Skeletal muscle tissue (tissue), 4 donors: ENCODE data around the gene AGRN. TPM values are rescaled to one million over a fixed set of nuclear protein-coding genes. Genes with fewer than 3 reads are reported as not detected.

ENCODE experiments used
- H3K27ac ChIP-seq: one replicate; pipeline ENCODE4 v1.7.0; 2013; ENCODE audit warnings: mild to moderate bottlenecking, low read depth, low read length, inconsistent platforms
- H3K27me3 ChIP-seq, 3 donors: one replicate each; pipeline ENCODE4 v1.7.0; 2013; ENCODE audit warnings: low read length in 3 of 3; ENCODE audit not compliant: control insufficient read depth in 3 of 3, insufficient read depth in 3 of 3
- H3K36me3 ChIP-seq, 3 donors: one replicate each; pipeline ENCODE4 v1.7.0; 2013; ENCODE audit warnings: low read length in 3 of 3; ENCODE audit not compliant: control insufficient read depth in 3 of 3, insufficient read depth in 3 of 3
- H3K4me1 ChIP-seq, 3 donors: one replicate each; pipeline ENCODE4 v1.7.0; 2013; ENCODE audit warnings: low read length in 3 of 3, mild to moderate bottlenecking in 3 of 3; ENCODE audit not compliant: control insufficient read depth in 3 of 3, insufficient read depth in 3 of 3
- H3K4me3 ChIP-seq, 3 donors: one replicate each; pipeline ENCODE4 v1.7.0; 2013; ENCODE audit warnings: low read length in 3 of 3
- H3K9ac ChIP-seq, 3 donors: one replicate each; pipeline ENCODE4 v1.7.0; 2013; ENCODE audit warnings: low read length in 3 of 3, mild to moderate bottlenecking in 3 of 3, moderate library complexity in 2 of 3, low read depth in 1 of 3
- H3K9me3 ChIP-seq, 3 donors: one replicate each; pipeline ENCODE4 v1.7.0; 2013; ENCODE audit warnings: low read length in 3 of 3; ENCODE audit not compliant: control insufficient read depth in 3 of 3
- total RNA-seq: library from RNA; depleted of rRNA; stranded (reverse); fragments of >200 nt; gene quantifications from one replicate; pipeline ENCODE4 v1.2.3, GENCODE V29; 2014
- donor health status: Osteomylitis.

AGRN gene
- total RNA-seq, 1 donor from 2014 or later, result 14.6 TPM

GRCh38 chr1:999725-1000356, 20.1 kb upstream of the AGRN start, which contains the start of gene HES4:
TSS of gene HES4 (minus strand) at chr1:1000097. CDS start at chr1:999973, 124 bp downstream.
- H3K4me1 ChIP-seq, result peaks cover 11 to 24% (median 24%) of the 10 kb centered on the region in 3 donors
- peaks cover 10 to 43% (median 32%) of the 10 kb centered on the region in 3 donors for H3K27me3 ChIP-seq
- H3K4me3 ChIP-seq, result peak within 1 kb of the TSS; percentile 63 to 69 (median 68)
- H3K36me3 ChIP-seq, result no peaks in the 10 kb centered on the region
- H3K27ac ChIP-seq, result peak within 1 kb of the TSS; percentile 86
- H3K9me3 ChIP-seq, result no peaks in the 10 kb centered on the region
- peak within 1 kb of the TSS; percentile 73 to 79 (median 74) for H3K9ac ChIP-seq

- H3K36me3 ChIP-seq, result no peaks in the 10 kb centered on the region
- peaks cover 10 to 43% (median 32%) of the 10 kb centered on the region in 3 donors for H3K27me3 ChIP-seq
- H3K4me1 ChIP-seq, result peaks cover 18 to 31% (median 30%) of the 10 kb centered on the region in 3 donors
- H3K9me3 ChIP-seq, result no peaks in the 10 kb centered on the region
- peak overlapping the region; percentile 73 to 79 (median 74) for H3K9ac ChIP-seq
- peak overlapping the region; percentile 86 for H3K27ac ChIP-seq
- H3K4me3 ChIP-seq, result peak overlapping the region; percentile 63 to 69 (median 68)
Observed at GRCh38 chr1:1000357-1001056, 19.4 kb upstream of the AGRN start.

GRCh38 chr1:1001057-1001783, 18.7 kb upstream of the AGRN start:
- H3K36me3 ChIP-seq, result no peaks in the 10 kb centered on the region
- H3K9ac ChIP-seq, result peak overlapping the region; percentile 33 to 79 (median 73)
- H3K9me3 ChIP-seq, result no peaks in the 10 kb centered on the region
- peak overlapping the region; percentile 86 for H3K27ac ChIP-seq
- peaks cover 13 to 47% (median 34%) of the 10 kb centered on the region in 3 donors for H3K27me3 ChIP-seq
- H3K4me1 ChIP-seq, result peaks cover 23 to 37% (median 35%) of the 10 kb centered on the region in 3 donors
- H3K4me3 ChIP-seq, result peak overlapping the region; percentile 63 to 69 (median 68)

GRCh38 chr1:1003618-1004419, 16.1 kb upstream of the AGRN start:
- H3K36me3 ChIP-seq, result no peaks in the 10 kb centered on the region
- H3K9me3 ChIP-seq, result no peaks in the 10 kb centered on the region
- H3K4me1 ChIP-seq, result peaks cover 23 to 38% (median 37%) of the 10 kb centered on the region in 3 donors
- H3K27ac ChIP-seq, result no peak overlapping the region
- no peak overlapping the region for H3K4me3 ChIP-seq
- H3K27me3 ChIP-seq, result peaks cover 9 to 47% (median 27%) of the 10 kb centered on the region in 3 donors
- H3K9ac ChIP-seq, result peak overlapping the region in 2 of 3 donors; percentile 14 to 62

- Histone ChIP-seq H3K4me1 (peaks cover 23 to 35% (median 34%) of the 10 kb centered on the region in 3 donors), H3K4me3 (peak overlapping the region in 1 of 3 donors; percentile 49), H3K9me3 (no peaks in the 10 kb centered on the region), H3K9ac (peak overlapping the region in 2 of 3 donors; percentile 50 to 62), H3K27me3 (peaks cover 9 to 42% (median 27%) of the 10 kb centered on the region in 3 donors), H3K36me3 (no peaks in the 10 kb centered on the region), H3K27ac (no peak overlapping the region)
Observed at GRCh38 chr1:1004420-1004779, 15.5 kb upstream of the AGRN start.

- Histone ChIP-seq H3K9me3 (no peaks in the 10 kb centered on the region), H3K4me3 (peak overlapping the region; percentile 30 to 49 (median 46)), H3K27ac (peak overlapping the region; percentile 36), H3K36me3 (no peaks in the 10 kb centered on the region), H3K9ac (peak overlapping the region; percentile 50 to 66 (median 57)), H3K4me1 (peaks cover 23 to 32% (median 32%) of the 10 kb centered on the region in 3 donors), H3K27me3 (peaks cover 9 to 42% (median 27%) of the 10 kb centered on the region in 3 donors)
Observed at GRCh38 chr1:1004780-1005697, 14.9 kb upstream of the AGRN start.

GRCh38 chr1:1005774-1006304, 14.1 kb upstream of the AGRN start:
- H3K4me1 ChIP-seq, result peaks cover 22 to 26% (median 26%) of the 10 kb centered on the region in 3 donors

GRCh38 chr1:1006305-1007159, 13.4 kb upstream of the AGRN start:
- H3K36me3 ChIP-seq, result no peaks in the 10 kb centered on the region
- no peak overlapping the region for H3K4me3 ChIP-seq
- peak overlapping the region in 1 of 3 donors; percentile 16 for H3K9ac ChIP-seq
- peaks cover 5 to 33% (median 15%) of the 10 kb centered on the region in 3 donors for H3K27me3 ChIP-seq
- no peak overlapping the region for H3K27ac ChIP-seq
- H3K9me3 ChIP-seq, result no peaks in the 10 kb centered on the region
- peaks cover 20 to 24% (median 23%) of the 10 kb centered on the region in 3 donors for H3K4me1 ChIP-seq

More at GRCh38 chr1:1005774-1006304, 14.1 kb upstream of the AGRN start:
- H3K4me3 ChIP-seq, result no peak overlapping the region
- no peak overlapping the region for H3K27ac ChIP-seq
- H3K36me3 ChIP-seq, result no peaks in the 10 kb centered on the region
- H3K27me3 ChIP-seq, result peaks cover 7 to 36% (median 22%) of the 10 kb centered on the region in 3 donors
- H3K9me3 ChIP-seq, result no peaks in the 10 kb centered on the region
- peak overlapping the region in 1 of 3 donors; percentile 66 for H3K9ac ChIP-seq
